B cell (primary cell): ENCODE measurements around the gene SDK2.

ENCODE experiments used
- EZH2 ChIP-seq: IDR thresholded peaks from 2 replicates; pipeline ENCODE4 v1.6.1; 2012; ENCODE audit warnings: borderline replicate concordance, low read depth, mild to moderate bottlenecking, moderate library complexity, low read length; ENCODE audit not compliant: insufficient read depth, poor library complexity, severe bottlenecking
- TF ChIP-seq, protein P1 (sequence below): fragments of 200-600 bp; IDR thresholded peaks from one replicate; pipeline ENCODE4 v1.8.0; 2022; ENCODE audit warnings: antibody characterized with exemption, mild to moderate bottlenecking

DNA sequence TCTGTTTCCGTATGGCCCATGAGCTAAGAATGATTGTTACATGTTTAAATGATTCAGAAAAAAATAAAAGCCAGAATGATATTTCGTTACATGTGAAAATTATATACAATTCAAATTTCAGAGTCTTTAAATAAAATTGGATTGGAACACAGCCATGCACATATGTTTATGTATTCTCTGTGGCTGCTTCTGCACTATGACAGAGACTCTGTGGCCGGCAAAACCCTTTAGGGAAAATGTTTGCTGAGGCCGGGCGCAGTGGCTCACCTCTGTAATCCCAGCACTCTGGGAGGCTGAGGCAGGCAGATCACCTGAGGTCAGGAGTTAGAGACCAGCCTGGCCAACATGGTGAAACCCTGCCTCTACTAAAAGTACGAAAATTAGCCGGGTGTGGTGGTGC lies 316.6 kb downstream of the SDK2 start:
- TF ChIP-seq, protein P1, sequence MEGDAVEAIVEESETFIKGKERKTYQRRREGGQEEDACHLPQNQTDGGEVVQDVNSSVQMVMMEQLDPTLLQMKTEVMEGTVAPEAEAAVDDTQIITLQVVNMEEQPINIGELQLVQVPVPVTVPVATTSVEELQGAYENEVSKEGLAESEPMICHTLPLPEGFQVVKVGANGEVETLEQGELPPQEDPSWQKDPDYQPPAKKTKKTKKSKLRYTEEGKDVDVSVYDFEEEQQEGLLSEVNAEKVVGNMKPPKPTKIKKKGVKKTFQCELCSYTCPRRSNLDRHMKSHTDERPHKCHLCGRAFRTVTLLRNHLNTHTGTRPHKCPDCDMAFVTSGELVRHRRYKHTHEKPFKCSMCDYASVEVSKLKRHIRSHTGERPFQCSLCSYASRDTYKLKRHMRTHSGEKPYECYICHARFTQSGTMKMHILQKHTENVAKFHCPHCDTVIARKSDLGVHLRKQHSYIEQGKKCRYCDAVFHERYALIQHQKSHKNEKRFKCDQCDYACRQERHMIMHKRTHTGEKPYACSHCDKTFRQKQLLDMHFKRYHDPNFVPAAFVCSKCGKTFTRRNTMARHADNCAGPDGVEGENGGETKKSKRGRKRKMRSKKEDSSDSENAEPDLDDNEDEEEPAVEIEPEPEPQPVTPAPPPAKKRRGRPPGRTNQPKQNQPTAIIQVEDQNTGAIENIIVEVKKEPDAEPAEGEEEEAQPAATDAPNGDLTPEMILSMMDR: no peak
- TF ChIP-seq EZH2: no peak
